HFFc6 (cell line): ENCODE data around the gene SETD2. TPM values are rescaled to one million over a fixed set of nuclear protein-coding genes. Genes with fewer than 3 reads are reported as not detected.
A peak's percentile ranks its signal among the peaks of the same experiment; 100 is the strongest.
"Not testable (repeated sequence)": the region's sequence is repeated elsewhere in the genome, so short reads cannot be mapped to it uniquely, and the experiment has no call there.

Experiments
- DNase-seq: peaks from one replicate; pipeline ENCODE4 v3.0.0-alpha.2; 2018
- H3K27ac Mint-ChIP-seq: 2 replicates; pipeline ENCODE4 v1.8.0; 2020; ENCODE audit warnings: mild to moderate bottlenecking, mixed read lengths
- H3K27me3 Mint-ChIP-seq: 2 replicates; pipeline ENCODE4 v1.8.0; 2021; ENCODE audit warnings: mild to moderate bottlenecking, moderate library complexity, mixed read lengths; ENCODE audit not compliant: insufficient read depth
- H3K36me3 Mint-ChIP-seq: 2 replicates; pipeline ENCODE4 v1.8.0; 2021; ENCODE audit warnings: low read depth, mixed read lengths
- H3K4me1 Mint-ChIP-seq: 2 replicates; pipeline ENCODE4 v1.8.0; 2020; ENCODE audit warnings: low read depth, mixed read lengths
- H3K4me3 Mint-ChIP-seq: 2 replicates; pipeline ENCODE4 v1.8.0; 2020; ENCODE audit warnings: mild to moderate bottlenecking, moderate library complexity, mixed read lengths
- H3K9me3 Mint-ChIP-seq: 2 replicates; pipeline ENCODE4 v1.8.0; 2020; ENCODE audit warnings: mild to moderate bottlenecking, mixed read lengths
- CTCF ChIP-seq: fragments of 200-600 bp; sonication (generic); IDR thresholded peaks from 2 replicates; pipeline ENCODE4 v1.5.0; 2021; ENCODE audit warnings: antibody characterized with exemption, mild to moderate bottlenecking
- total RNA-seq, 6 experiments: library from RNA; stranded (reverse); fragmentation: NEBNext Ultra II Directional; extraction: Animal tissue kit (Norgen Biotek cat#: 25700); gene quantifications; 2 replicates in 1 of 6; 3 replicates in 5 of 6; pipeline ENCODE4 v1.2.3, GENCODE V29; 2021

SETD2 gene
- total RNA-seq, 6 experiments from 2014 or later, result 26.7 to 33.7 (median 30.8) TPM

GRCh38 chr3:47028667-47029066, 135.2 kb downstream of the SETD2 start:
- peaks cover 10% of the 10 kb centered on the region; the same call in 1 of the 2 replicates for H3K36me3 Mint-ChIP-seq
- DNase-seq, result no peak
- H3K27me3 Mint-ChIP-seq, result no peaks in the 10 kb centered on the region
- H3K4me3 Mint-ChIP-seq, result no peak overlapping the region
- no peaks in the 10 kb centered on the region for H3K9me3 Mint-ChIP-seq
- no peak for TF ChIP-seq CTCF
- H3K27ac Mint-ChIP-seq, result no peak overlapping the region
- peaks cover 33% of the 10 kb centered on the region for H3K4me1 Mint-ChIP-seq

- no peak for DNase-seq
- Mint-ChIP-seq H3K36me3 (peaks cover 10% of the 10 kb centered on the region; the same call in 1 of the 2 replicates), H3K27me3 (no peaks in the 10 kb centered on the region), H3K4me3 (no peak overlapping the region), H3K9me3 (no peaks in the 10 kb centered on the region), H3K4me1 (peaks cover 33% of the 10 kb centered on the region), H3K27ac (no peak overlapping the region)
- no peak for TF ChIP-seq CTCF
These were observed 135.8 kb downstream of the SETD2 start for GRCh38 chr3:47028146-47028545.

- not testable (repeated sequence) for H3K9me3 Mint-ChIP-seq, H3K4me3 Mint-ChIP-seq, H3K36me3 Mint-ChIP-seq, H3K27me3 Mint-ChIP-seq, DNase-seq
- Mint-ChIP-seq H3K27ac (peak overlapping the region; percentile 49; the same call in 1 of the 2 replicates), H3K4me1 (peaks cover 42% of the 10 kb centered on the region)
These were observed 137.5 kb downstream of the SETD2 start for GRCh38 chr3:47026432-47026831.

GRCh38 chr3:47024932-47025331, 139.0 kb downstream of the SETD2 start:
- peaks cover 2% of the 10 kb centered on the region; the same call in 1 of the 2 replicates for H3K27me3 Mint-ChIP-seq
- H3K4me3 Mint-ChIP-seq, result no peak overlapping the region
- H3K27ac Mint-ChIP-seq, result peak overlapping the region; percentile 10; the same call in 1 of the 2 replicates
- peaks cover 8% of the 10 kb centered on the region; the same call in 1 of the 2 replicates for H3K36me3 Mint-ChIP-seq
- no peak for TF ChIP-seq CTCF
- DNase-seq, result peak; percentile 41
- peaks cover 37% of the 10 kb centered on the region for H3K4me1 Mint-ChIP-seq
- H3K9me3 Mint-ChIP-seq, result no peaks in the 10 kb centered on the region

GRCh38 chr3:47022641-47023071, 141.3 kb downstream of the SETD2 start:
- no peak for DNase-seq
- Mint-ChIP-seq H3K4me3 (no peak overlapping the region), H3K27ac (peak overlapping the region; percentile 55), H3K36me3 (peaks cover 17% of the 10 kb centered on the region; the same call in 1 of the 2 replicates), H3K27me3 (peaks cover 2% of the 10 kb centered on the region; the same call in 1 of the 2 replicates), H3K4me1 (peaks cover 60% of the 10 kb centered on the region), H3K9me3 (no peaks in the 10 kb centered on the region)
- TF ChIP-seq CTCF, result no peak

GRCh38 chr3:47020311-47020710, 143.6 kb downstream of the SETD2 start:
- peaks cover 69% of the 10 kb centered on the region for H3K4me1 Mint-ChIP-seq
- H3K27ac Mint-ChIP-seq, result 0 out of 2 replicates have a peak overlapping the region, but pooled peaks have one; percentile 12
- DNase-seq, result no peak
- no peak for TF ChIP-seq CTCF
- H3K36me3 Mint-ChIP-seq, result peaks cover 27% of the 10 kb centered on the region; the same call in 1 of the 2 replicates
- no peak overlapping the region for H3K4me3 Mint-ChIP-seq
- H3K9me3 Mint-ChIP-seq, result no peaks in the 10 kb centered on the region
- peaks cover 4% of the 10 kb centered on the region for H3K27me3 Mint-ChIP-seq
